GM12878 (cell line): ENCODE data around the gene CCDC24.

ENCODE experiments used
- CTCF ChIP-seq, 3 experiments: IDR thresholded peaks in 2 of 3; conservative IDR thresholded peaks in 1 of 3; 2 replicates each; pipeline ENCODE4 v1.5.1; 2011; ENCODE audit warnings: low read depth in 3 of 3, low read length in 3 of 3, mild to moderate bottlenecking in 3 of 3, control low read depth in 2 of 3, moderate library complexity in 2 of 3, inconsistent platforms in 1 of 3, mixed read lengths in 1 of 3; ENCODE audit not compliant: control insufficient read depth in 2 of 3, insufficient read depth in 1 of 3; ENCODE audit errors: extremely low read depth in 1 of 3
- NR2C1 ChIP-seq: fragments of 450-650 bp; IDR thresholded peaks from 2 replicates; pipeline ENCODE4 v1.6.1; 2017; ENCODE audit warnings: antibody characterized with exemption, mild to moderate bottlenecking, moderate library complexity
- TARDBP ChIP-seq: IDR thresholded peaks from 2 replicates; pipeline ENCODE4 v1.6.1; 2016; ENCODE audit warnings: borderline replicate concordance
- ZZZ3 ChIP-seq: IDR thresholded peaks from 2 replicates; pipeline ENCODE4 v1.6.1; 2011; ENCODE audit warnings: low read depth; ENCODE audit not compliant: control insufficient read depth, insufficient read length

GRCh38 chr1:43983253-43983899 is 8.0 kb upstream of the CCDC24 start:
- no peak for TF ChIP-seq CTCF (IDR thresholded peaks at IDR 0.05 in 2 of 3, conservative IDR thresholded peaks at IDR 0.05 in 1 of 3; ENCODE audit: control insufficient read depth in 2 of 3, extremely low read depth in 1 of 3, insufficient read depth in 1 of 3, low read depth in 3 of 3, low read length in 3 of 3)
- no peak for TF ChIP-seq ZZZ3
- TF ChIP-seq TARDBP = no peak
- no peak for TF ChIP-seq NR2C1
